GM19328 (cell line): ENCODE measurements around the gene NEMP2.
"Not testable (repeated sequence)": the region's sequence is repeated elsewhere in the genome, so short reads cannot be mapped to it uniquely, and the experiment has no call there.

ENCODE experiments used
- ATAC-seq: cut with Tn5 transposase; IDR thresholded peaks from one replicate; pipeline ENCODE4 v1.9.1; 2021; ENCODE audit warnings: mild to moderate bottlenecking, moderate library complexity; ENCODE audit not compliant: unreplicated experiment

The NEMP2 gene

GRCh38 chr2:190493095-190493494 lies 41.4 kb downstream of the NEMP2 start:
- no peak for ATAC-seq

GRCh38 chr2:190490502-190490901 lies 44.0 kb downstream of the NEMP2 start:
- ATAC-seq: no peak

GRCh38 chr2:190489475-190489874 lies 45.0 kb downstream of the NEMP2 start:
- no peak for ATAC-seq

- ATAC-seq: no peak
Observed at GRCh38 chr2:190488516-190489233, 45.8 kb downstream of the NEMP2 start.

- ATAC-seq: no peak
Observed at GRCh38 chr2:190486037-190486623, 48.4 kb downstream of the NEMP2 start.

- no peak for ATAC-seq
Observed at GRCh38 chr2:190482451-190482850, 52.1 kb downstream of the NEMP2 start.

- ATAC-seq: no peak
Observed at GRCh38 chr2:190481339-190481738, 53.2 kb downstream of the NEMP2 start.

GRCh38 chr2:190478572-190479195 lies 55.8 kb downstream of the NEMP2 start:
- no peak for ATAC-seq

GRCh38 chr2:190477661-190478454 lies 56.7 kb downstream of the NEMP2 start:
- no peak for ATAC-seq

GRCh38 chr2:190470256-190470826 lies 64.2 kb downstream of the NEMP2 start:
- no peak for ATAC-seq

- ATAC-seq: no peak
Observed at GRCh38 chr2:190469771-190470170, 64.8 kb downstream of the NEMP2 start.

- peak; percentile 50 for ATAC-seq
Observed at GRCh38 chr2:190468814-190469569, 65.5 kb downstream of the NEMP2 start.

GRCh38 chr2:190468354-190468753 lies 66.2 kb downstream of the NEMP2 start:
- ATAC-seq: not testable (repeated sequence)

GRCh38 chr2:190467575-190468083 lies 66.9 kb downstream of the NEMP2 start:
- ATAC-seq: no peak

GRCh38 chr2:190466819-190467446 lies 67.6 kb downstream of the NEMP2 start:
- no peak for ATAC-seq

GRCh38 chr2:190465060-190465459 lies 69.5 kb downstream of the NEMP2 start:
- no peak for ATAC-seq

GRCh38 chr2:190462611-190463010 lies 71.9 kb downstream of the NEMP2 start:
- no peak for ATAC-seq

GRCh38 chr2:190462181-190462580 lies 72.3 kb downstream of the NEMP2 start:
- no peak for ATAC-seq

GRCh38 chr2:190460487-190460886 lies 74.0 kb downstream of the NEMP2 start:
- ATAC-seq: no peak

GRCh38 chr2:190459881-190460280 lies 74.6 kb downstream of the NEMP2 start:
- ATAC-seq: no peak
